GM23338 (cell line): Measurements from ENCODE around the gene KISS1. TPM values are rescaled to one million over a fixed set of nuclear protein-coding genes. Genes with fewer than 3 reads are reported as not detected.

Experiments used
- POLR2AphosphoS5 ChIP-seq: IDR thresholded peaks from 2 replicates; pipeline ENCODE4 v1.6.1; 2016; ENCODE audit warnings: antibody characterized with exemption, low read depth
- polyA plus RNA-seq: library from polyadenylated mRNA; unstranded; fragments of >200 nt; fragmentation: Nextera tagmentation; extraction: Ambion mirVana; gene quantifications from 2 replicates; pipeline ENCODE4 v1.2.1, GENCODE V29; 2016
- total RNA-seq: library from RNA; depleted of rRNA; stranded (reverse); fragments of >200 nt; shearing (Covaris generic); gene quantifications from 2 replicates; pipeline ENCODE4 v1.2.3, GENCODE V29; 2014
- TF ChIP-seq, protein P1 (sequence below): fragments of 250-450 bp; sonication (Bioruptor Pico); IDR thresholded peaks from 2 replicates; pipeline ENCODE4 v1.5.0; 2020; ENCODE audit warnings: mild to moderate bottlenecking, moderate library complexity
- TF ChIP-seq, protein P2 (sequence below), 2 experiments: fragments of 200-600 bp in 1 of 2; sonication (generic) in 1 of 2; conservative IDR thresholded peaks; 2 replicates each; pipeline versions ENCODE4 v1.5.1 to v1.6.1; 2016 to 2017; ENCODE audit warnings: antibody characterized with exemption in 2 of 2, low read depth in 2 of 2, mild to moderate bottlenecking in 2 of 2, moderate library complexity in 1 of 2
- TF ChIP-seq, protein P3 (sequence below): IDR thresholded peaks from one replicate; pipeline ENCODE4 v1.6.1; 2018; ENCODE audit warnings: antibody characterized with exemption; ENCODE audit not compliant: unreplicated experiment

KISS1 gene
- total and polyA plus RNA-seq, 2 experiments from 2014 or later: not detected

DNA sequence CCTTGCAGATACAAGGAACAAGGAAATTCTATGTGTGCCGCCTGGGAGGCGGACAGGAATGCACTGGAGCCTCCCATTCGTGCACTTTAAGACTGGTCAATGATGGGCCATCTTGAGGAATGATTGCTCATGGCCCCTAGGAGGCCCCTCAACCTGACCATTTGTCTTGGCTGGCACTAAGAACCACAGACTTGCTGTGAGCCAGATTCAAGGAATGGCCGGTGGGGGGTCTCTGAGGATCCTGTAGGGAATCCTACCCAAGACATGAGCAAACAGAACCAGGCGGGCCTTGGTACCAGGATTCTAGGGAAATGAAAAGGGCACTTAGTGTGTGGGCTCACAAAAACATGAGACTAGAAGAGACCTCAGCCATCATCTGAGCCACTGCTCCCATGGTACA is 45.6 kb upstream of the KISS1 start (continued):
- TF ChIP-seq, protein P1, sequence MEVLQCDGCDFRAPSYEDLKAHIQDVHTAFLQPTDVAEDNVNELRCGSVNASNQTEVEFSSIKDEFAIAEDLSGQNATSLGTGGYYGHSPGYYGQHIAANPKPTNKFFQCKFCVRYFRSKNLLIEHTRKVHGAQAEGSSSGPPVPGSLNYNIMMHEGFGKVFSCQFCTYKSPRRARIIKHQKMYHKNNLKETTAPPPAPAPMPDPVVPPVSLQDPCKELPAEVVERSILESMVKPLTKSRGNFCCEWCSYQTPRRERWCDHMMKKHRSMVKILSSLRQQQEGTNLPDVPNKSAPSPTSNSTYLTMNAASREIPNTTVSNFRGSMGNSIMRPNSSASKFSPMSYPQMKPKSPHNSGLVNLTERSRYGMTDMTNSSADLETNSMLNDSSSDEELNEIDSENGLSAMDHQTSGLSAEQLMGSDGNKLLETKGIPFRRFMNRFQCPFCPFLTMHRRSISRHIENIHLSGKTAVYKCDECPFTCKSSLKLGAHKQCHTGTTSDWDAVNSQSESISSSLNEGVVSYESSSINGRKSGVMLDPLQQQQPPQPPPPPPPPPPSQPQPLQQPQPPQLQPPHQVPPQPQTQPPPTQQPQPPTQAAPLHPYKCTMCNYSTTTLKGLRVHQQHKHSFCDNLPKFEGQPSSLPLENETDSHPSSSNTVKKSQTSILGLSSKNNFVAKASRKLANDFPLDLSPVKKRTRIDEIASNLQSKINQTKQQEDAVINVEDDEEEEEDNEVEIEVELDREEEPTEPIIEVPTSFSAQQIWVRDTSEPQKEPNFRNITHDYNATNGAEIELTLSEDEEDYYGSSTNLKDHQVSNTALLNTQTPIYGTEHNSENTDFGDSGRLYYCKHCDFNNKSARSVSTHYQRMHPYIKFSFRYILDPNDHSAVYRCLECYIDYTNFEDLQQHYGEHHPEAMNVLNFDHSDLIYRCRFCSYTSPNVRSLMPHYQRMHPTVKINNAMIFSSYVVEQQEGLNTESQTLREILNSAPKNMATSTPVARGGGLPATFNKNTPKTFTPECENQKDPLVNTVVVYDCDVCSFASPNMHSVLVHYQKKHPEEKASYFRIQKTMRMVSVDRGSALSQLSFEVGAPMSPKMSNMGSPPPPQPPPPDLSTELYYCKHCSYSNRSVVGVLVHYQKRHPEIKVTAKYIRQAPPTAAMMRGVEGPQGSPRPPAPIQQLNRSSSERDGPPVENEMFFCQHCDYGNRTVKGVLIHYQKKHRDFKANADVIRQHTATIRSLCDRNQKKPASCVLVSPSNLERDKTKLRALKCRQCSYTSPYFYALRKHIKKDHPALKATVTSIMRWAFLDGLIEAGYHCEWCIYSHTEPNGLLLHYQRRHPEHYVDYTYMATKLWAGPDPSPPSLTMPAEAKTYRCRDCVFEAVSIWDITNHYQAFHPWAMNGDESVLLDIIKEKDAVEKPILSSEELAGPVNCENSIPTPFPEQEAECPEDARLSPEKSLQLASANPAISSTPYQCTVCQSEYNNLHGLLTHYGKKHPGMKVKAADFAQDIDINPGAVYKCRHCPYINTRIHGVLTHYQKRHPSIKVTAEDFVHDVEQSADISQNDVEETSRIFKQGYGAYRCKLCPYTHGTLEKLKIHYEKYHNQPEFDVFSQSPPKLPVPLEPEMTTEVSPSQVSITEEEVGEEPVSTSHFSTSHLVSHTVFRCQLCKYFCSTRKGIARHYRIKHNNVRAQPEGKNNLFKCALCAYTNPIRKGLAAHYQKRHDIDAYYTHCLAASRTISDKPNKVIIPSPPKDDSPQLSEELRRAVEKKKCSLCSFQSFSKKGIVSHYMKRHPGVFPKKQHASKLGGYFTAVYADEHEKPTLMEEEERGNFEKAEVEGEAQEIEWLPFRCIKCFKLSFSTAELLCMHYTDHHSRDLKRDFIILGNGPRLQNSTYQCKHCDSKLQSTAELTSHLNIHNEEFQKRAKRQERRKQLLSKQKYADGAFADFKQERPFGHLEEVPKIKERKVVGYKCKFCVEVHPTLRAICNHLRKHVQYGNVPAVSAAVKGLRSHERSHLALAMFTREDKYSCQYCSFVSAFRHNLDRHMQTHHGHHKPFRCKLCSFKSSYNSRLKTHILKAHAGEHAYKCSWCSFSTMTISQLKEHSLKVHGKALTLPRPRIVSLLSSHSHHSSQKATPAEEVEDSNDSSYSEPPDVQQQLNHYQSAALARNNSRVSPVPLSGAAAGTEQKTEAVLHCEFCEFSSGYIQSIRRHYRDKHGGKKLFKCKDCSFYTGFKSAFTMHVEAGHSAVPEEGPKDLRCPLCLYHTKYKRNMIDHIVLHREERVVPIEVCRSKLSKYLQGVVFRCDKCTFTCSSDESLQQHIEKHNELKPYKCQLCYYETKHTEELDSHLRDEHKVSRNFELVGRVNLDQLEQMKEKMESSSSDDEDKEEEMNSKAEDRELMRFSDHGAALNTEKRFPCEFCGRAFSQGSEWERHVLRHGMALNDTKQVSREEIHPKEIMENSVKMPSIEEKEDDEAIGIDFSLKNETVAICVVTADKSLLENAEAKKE (CRISPR knock-in tag): no peak
- TF ChIP-seq POLR2AphosphoS5: no peak
- TF ChIP-seq, protein P2, sequence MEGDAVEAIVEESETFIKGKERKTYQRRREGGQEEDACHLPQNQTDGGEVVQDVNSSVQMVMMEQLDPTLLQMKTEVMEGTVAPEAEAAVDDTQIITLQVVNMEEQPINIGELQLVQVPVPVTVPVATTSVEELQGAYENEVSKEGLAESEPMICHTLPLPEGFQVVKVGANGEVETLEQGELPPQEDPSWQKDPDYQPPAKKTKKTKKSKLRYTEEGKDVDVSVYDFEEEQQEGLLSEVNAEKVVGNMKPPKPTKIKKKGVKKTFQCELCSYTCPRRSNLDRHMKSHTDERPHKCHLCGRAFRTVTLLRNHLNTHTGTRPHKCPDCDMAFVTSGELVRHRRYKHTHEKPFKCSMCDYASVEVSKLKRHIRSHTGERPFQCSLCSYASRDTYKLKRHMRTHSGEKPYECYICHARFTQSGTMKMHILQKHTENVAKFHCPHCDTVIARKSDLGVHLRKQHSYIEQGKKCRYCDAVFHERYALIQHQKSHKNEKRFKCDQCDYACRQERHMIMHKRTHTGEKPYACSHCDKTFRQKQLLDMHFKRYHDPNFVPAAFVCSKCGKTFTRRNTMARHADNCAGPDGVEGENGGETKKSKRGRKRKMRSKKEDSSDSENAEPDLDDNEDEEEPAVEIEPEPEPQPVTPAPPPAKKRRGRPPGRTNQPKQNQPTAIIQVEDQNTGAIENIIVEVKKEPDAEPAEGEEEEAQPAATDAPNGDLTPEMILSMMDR (conservative IDR thresholded peaks at IDR 0.05; ENCODE audit: low read depth in 2 of 2): no peak
- TF ChIP-seq, protein P3, sequence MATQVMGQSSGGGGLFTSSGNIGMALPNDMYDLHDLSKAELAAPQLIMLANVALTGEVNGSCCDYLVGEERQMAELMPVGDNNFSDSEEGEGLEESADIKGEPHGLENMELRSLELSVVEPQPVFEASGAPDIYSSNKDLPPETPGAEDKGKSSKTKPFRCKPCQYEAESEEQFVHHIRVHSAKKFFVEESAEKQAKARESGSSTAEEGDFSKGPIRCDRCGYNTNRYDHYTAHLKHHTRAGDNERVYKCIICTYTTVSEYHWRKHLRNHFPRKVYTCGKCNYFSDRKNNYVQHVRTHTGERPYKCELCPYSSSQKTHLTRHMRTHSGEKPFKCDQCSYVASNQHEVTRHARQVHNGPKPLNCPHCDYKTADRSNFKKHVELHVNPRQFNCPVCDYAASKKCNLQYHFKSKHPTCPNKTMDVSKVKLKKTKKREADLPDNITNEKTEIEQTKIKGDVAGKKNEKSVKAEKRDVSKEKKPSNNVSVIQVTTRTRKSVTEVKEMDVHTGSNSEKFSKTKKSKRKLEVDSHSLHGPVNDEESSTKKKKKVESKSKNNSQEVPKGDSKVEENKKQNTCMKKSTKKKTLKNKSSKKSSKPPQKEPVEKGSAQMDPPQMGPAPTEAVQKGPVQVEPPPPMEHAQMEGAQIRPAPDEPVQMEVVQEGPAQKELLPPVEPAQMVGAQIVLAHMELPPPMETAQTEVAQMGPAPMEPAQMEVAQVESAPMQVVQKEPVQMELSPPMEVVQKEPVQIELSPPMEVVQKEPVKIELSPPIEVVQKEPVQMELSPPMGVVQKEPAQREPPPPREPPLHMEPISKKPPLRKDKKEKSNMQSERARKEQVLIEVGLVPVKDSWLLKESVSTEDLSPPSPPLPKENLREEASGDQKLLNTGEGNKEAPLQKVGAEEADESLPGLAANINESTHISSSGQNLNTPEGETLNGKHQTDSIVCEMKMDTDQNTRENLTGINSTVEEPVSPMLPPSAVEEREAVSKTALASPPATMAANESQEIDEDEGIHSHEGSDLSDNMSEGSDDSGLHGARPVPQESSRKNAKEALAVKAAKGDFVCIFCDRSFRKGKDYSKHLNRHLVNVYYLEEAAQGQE: no peak
